IPS-NIHi7 (cell line): ENCODE measurements around the gene B3GALT5.

Experiments used
- DNase-seq: peaks from one replicate; pipeline ENCODE4 v3.0.0; 2012; ENCODE audit warnings: mixed read lengths; ENCODE audit errors: extremely low spot score

B3GALT5 gene

GRCh38 chr21:39645331-39645730, 32.6 kb downstream of the B3GALT5 start:
- DNase-seq, result no peak

GRCh38 chr21:39647476-39647875, 34.7 kb downstream of the B3GALT5 start:
- DNase-seq, result no peak

GRCh38 chr21:39648879-39649278, 36.1 kb downstream of the B3GALT5 start:
- no peak for DNase-seq

GRCh38 chr21:39649526-39649925, 36.8 kb downstream of the B3GALT5 start:
- DNase-seq, result no peak

- DNase-seq, result no peak
Observed at GRCh38 chr21:39650306-39650705, 37.6 kb downstream of the B3GALT5 start.

GRCh38 chr21:39650801-39651200, 38.1 kb downstream of the B3GALT5 start:
- no peak for DNase-seq

GRCh38 chr21:39651206-39651605, 38.5 kb downstream of the B3GALT5 start:
- DNase-seq, result no peak

- DNase-seq, result no peak
Observed at GRCh38 chr21:39654951-39655350, 42.2 kb downstream of the B3GALT5 start.

- DNase-seq, result no peak
Observed at GRCh38 chr21:39655589-39655988, 42.8 kb downstream of the B3GALT5 start.

- DNase-seq, result no peak
Observed at GRCh38 chr21:39656209-39656608, 43.5 kb downstream of the B3GALT5 start.

GRCh38 chr21:39657091-39657689, 44.5 kb downstream of the B3GALT5 start:
- no peak for DNase-seq

- DNase-seq, result no peak
Observed at GRCh38 chr21:39658066-39658465, 45.3 kb downstream of the B3GALT5 start.

GRCh38 chr21:39659070-39659815, 46.5 kb downstream of the B3GALT5 start:
- DNase-seq, result no peak

- peak; percentile 62 for DNase-seq
Observed at GRCh38 chr21:39660191-39660980, 47.6 kb downstream of the B3GALT5 start.

GRCh38 chr21:39661121-39661520, 48.4 kb downstream of the B3GALT5 start:
- no peak for DNase-seq

GRCh38 chr21:39661740-39662139, 49.0 kb downstream of the B3GALT5 start:
- no peak for DNase-seq

- no peak for DNase-seq
Observed at GRCh38 chr21:39662411-39662953, 49.7 kb downstream of the B3GALT5 start.

- no peak for DNase-seq
Observed at GRCh38 chr21:39663066-39663465, 50.3 kb downstream of the B3GALT5 start.

- DNase-seq, result no peak
Observed at GRCh38 chr21:39663742-39664492, 51.2 kb downstream of the B3GALT5 start.

GRCh38 chr21:39664586-39664985, 51.8 kb downstream of the B3GALT5 start:
- DNase-seq, result no peak

GRCh38 chr21:39666026-39666425, 53.3 kb downstream of the B3GALT5 start:
- DNase-seq, result no peak
